Measurements from ENCODE around the gene GRID1. TPM values are rescaled to one million over a fixed set of nuclear protein-coding genes. Genes with fewer than 3 reads are reported as not detected.

Gene GRID1
- 0.17 TPM in 1 of 2 replicates, not detected in the other for total RNA-seq (2014; rRNA removed; shearing (Covaris generic))

DNA sequence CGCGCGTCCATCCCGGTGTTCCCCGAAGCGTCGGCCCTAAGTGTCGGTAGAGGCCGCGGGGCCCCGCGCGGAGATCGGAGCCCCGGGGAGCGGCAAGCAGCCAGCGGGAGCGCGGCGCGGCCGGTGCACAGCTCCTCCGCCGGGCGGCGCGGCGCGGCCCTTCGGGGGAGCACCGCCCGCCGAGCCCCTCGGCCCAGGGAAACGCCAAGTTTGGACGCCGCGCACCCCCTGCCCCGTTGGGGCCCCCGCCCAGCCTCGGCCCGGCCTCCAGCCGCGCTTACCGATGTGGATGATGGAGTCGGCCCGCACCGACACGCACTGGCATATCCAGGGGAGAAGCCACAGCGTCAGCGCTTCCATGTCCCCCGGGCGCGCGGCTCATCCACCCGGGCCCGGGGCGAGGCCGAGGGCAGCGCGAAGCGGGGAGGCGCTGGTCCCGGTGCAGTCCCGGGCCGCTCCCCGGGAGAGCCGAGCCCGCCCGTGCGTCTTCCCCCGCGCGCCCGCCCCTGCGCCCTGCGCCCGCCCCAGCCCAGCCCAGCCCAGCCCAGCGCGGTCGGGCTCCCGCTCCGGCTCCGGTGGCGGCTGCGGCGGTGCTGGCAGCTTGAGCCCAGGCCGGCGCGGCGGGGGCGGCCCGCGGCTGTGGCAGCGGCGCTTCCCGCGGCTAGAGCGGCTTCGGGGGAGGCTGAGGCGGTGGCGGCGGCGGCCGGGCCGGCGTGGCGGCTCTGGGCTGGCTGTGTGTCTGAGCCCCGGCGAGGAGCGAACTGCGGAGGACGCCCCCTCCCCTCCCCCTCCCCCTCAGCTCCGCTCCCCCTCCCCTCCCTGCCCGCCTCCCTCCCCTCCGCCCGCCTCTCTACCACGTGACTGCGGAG is at the start of gene GRID1:
TSS of gene GRID1 (minus strand) at position 763 of the 869 bp plus-strand sequence.
- peak; percentile 22 for DNase-seq (ENCODE audit: low spot score)
- in situ Hi-C loops (cut with HindIII; ENCODE audit: low sequenced_read_pairs), result no loop called here

GRCh38 chr10:86415583-86415982 is 49.0 kb upstream of the GRID1 start:
- in situ Hi-C loops (cut with HindIII; ENCODE audit: low sequenced_read_pairs), result no loop called here
- no peak for DNase-seq (ENCODE audit: low spot score)

DNA sequence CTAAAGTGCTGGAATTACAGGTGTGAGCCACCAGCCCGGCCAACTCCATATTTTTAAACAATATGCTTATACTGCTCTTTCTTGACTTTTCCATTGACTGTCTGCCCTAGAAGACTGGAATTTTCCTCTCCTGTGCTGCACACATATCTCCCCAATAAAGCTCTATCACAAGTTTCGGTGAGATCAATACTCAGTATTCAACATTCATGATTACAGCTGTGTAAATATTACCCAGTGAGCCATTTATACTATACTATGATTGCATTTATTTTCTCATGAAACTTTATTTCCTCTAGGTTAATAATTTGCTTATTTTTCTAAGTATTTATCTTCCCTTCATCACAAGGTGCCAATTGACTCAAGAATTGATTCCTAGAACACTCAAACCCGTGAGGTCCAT is 48.5 kb upstream of the GRID1 start:
- in situ Hi-C loops (cut with HindIII; ENCODE audit: low sequenced_read_pairs), result no loop called here
- no peak for DNase-seq (ENCODE audit: low spot score)

DNA sequence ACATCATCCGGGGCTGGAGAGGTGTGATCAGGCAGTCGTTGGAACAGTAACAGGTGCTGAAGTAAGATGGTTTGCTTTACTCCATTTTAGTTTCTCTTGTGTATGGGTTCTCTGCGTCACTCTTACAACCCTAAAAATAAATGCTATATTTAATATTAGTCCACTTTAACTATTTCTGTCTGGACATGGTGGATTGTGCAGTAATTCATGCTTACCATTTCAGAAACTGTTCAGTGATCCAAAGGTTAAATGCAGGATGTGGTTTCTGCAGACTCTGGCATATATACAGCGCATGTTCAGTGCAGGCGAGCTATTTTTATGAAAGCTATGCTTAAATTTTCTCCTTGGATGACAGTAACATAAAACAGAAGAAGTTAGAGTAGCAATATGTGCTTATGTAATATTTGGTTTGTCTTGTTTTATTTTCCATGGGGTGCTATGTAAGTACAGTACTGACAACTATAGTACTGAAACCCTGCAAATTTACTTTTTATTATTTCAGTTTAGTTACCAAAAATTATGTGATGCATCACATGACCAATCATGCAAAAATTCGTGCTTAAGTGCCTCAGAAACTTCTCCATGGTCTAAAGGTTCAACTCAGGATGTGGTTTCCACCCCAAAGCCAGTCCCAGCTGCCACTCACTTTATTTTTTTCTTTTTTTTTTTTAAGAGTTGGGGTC is 46.6 kb upstream of the GRID1 start:
- DNase-seq (ENCODE audit: low spot score), result no peak
- in situ Hi-C loops (cut with HindIII; ENCODE audit: low sequenced_read_pairs), result no loop called here

DNA sequence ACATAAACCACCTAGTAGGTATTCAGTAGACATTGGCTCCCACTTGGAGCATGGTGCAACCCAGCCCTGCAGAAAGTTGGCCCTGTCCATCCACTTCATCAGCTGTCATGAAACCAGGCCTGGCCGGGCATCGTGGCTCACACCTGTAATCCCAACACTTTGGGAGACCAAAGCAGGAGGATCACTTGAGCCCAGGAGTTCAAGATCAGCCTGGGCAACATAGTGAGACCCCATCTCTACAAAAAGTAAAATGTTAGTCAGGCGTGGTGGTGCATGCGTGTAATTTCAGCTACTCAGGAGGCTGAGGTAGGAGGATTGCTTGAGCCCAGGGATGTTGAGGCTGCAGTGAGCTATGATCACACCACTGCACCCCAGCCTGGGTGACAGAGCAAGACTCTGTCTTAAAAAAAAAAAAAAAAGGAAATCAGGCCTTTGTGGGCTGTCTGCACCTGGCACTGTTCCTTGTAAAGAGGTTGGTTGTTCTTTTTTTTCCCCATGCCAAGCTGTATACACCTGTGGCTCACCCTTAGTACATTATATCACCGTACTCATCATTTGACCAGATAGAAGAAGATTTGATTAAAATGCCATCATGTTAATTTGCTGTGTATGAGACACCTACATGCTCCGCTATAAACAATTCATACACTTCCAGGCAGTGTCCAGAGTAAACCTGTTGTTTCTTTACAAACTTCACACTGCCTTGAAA is 45.4 kb upstream of the GRID1 start:
- in situ Hi-C loops (cut with HindIII; ENCODE audit: low sequenced_read_pairs), result no loop called here
- DNase-seq (ENCODE audit: low spot score), result no peak

GRCh38 chr10:86411281-86411841 is 44.8 kb upstream of the GRID1 start:
- in situ Hi-C loops (cut with HindIII; ENCODE audit: low sequenced_read_pairs), result no loop called here
- no peak for DNase-seq (ENCODE audit: low spot score)

- in situ Hi-C loops (cut with HindIII; ENCODE audit: low sequenced_read_pairs), result no loop called here
- DNase-seq (ENCODE audit: low spot score), result no peak
These were observed 44.0 kb upstream of the GRID1 start for GRCh38 chr10:86410542-86411124.

DNA sequence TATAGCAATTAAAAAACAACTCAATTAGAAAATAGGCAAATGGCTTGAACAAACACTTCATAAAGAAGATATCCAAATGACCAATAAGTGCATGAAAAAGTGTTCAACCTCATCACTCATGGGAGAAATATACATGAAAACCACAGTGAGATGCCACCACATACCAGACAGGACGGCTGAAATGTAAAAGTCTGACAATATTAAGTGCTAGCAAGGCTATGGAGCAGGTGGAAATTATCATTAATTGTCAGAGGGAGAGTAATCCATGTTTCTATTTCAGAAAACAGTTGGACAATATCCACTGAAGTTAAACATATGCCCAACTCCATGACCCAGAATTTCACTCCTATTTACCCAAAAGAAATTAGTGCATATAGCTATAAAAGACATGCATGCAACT is 42.6 kb upstream of the GRID1 start:
- in situ Hi-C loops (cut with HindIII; ENCODE audit: low sequenced_read_pairs), result no loop called here
- no peak for DNase-seq (ENCODE audit: low spot score)

GRCh38 chr10:86403183-86403797 is 36.7 kb upstream of the GRID1 start:
- DNase-seq (ENCODE audit: low spot score), result no peak
- in situ Hi-C loops (cut with HindIII; ENCODE audit: low sequenced_read_pairs), result no loop called here

DNA sequence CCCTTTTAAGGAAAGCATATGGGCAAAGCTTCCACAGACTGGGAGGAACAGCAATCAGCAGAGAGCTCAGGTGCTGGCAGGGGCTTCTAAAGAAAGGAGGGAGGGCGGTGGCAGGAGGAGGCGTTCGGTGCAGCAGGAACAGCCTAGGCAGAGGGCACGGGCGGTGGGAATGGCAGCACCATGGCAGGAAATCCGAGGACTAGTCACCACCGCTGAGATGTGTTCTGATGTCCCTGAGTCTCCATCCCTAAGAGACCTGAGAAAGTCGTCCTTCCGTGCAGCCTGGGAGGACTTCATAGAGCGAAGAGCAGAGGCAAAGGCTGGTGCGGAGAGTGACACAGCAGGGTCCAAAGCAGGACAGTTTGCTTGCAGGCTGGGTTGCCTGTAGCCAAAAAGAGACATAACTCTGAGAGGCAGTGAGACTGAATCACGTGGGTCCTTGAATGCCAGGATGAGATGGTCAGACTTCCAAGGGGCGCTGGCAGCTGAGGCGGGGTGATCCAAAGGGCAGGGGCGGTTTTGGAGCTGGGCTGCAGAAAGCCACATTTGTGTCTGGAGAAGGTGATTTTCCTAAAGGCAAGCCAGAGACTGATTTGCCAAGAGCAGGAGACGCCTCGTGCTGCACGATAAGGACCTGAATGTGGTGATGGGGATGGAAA is 35.8 kb upstream of the GRID1 start:
- DNase-seq (ENCODE audit: low spot score), result peak; percentile 62

DNA sequence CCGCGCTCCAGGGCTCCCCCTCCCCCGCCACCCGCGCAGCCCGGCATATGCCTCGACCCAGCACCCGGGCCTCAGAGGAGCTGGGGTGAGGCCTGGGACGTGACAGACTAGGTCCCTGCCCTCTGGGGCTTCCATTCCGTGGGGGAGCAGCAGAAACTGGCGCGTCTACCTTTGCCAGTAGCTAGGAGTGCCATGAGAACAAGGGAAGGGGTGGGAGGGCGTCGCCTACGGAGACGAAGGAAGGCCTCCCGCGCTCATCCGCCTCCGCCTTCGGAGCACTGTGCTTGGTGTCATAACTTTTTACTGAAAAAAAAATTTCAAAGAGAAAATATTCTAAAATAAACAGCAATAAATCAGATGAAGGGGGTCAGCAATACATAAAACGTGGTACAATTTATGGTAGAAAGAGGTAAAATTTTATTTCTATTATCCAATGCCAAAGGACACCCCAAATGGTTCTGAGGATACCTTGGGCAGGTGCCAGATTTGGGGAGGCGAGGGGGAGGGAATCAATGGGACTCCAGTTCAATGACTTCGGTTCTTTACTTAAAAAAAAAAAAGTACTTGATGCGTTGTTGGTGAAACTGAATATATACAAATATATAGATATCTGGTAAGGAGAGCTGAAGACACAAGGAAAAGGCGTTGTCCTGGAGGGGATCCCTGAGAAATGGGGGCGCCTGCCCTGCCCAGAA is 35.1 kb upstream of the GRID1 start:
- peak; percentile 8 for DNase-seq (ENCODE audit: low spot score)

More for the DNA sequence above, 35.8 kb upstream of the GRID1 start:
- in situ Hi-C loops (cut with HindIII; ENCODE audit: low sequenced_read_pairs), result no loop called here

GRCh38 chr10:86400705-86401587 is 34.4 kb upstream of the GRID1 start:
- in situ Hi-C loops (cut with HindIII; ENCODE audit: low sequenced_read_pairs), result no loop called here
- DNase-seq (ENCODE audit: low spot score), result peak; percentile 42

More for the DNA sequence above, 35.1 kb upstream of the GRID1 start:
- in situ Hi-C loops (cut with HindIII; ENCODE audit: low sequenced_read_pairs), result no loop called here

DNA sequence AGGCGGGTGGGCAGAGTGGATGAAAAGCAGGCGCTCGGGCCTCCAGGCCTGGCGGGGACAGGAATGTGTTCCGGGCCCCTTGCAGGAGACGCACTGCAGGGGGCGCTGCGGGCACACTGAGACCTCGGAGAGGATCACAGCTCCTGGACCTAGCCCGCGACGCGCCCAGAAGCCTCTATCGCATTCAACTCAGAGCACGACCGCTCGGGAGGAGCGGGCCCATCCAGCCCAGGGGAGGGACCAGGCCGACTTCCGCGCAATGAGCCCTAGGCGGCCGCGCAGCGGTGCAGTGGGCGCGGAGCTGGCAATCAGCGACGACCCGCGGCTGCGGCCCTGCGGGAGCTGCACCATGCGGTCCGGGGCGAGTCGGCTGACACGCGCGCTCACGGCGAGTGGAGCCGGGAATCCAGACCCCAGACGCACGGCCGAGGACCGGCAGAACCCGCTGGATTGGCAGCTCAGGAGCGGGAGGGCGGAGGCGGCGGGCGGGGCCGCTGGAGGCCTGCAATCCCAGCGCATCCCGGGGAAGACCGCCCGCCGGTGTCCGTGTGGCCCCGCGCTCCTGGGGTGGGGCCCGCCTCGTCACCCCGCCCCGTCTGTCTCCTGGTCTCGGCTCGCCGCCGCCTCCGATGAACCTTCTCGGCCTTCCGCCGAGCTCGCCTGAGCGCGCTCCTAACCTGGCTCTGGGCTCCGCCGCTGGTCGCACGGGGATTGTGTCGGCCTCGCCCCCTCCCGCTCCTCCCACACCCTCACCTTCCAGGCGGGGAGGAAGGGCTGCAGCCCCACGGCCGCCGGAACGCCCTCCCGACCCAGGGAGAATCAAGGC is 33.5 kb upstream of the GRID1 start:
- in situ Hi-C loops (cut with HindIII; ENCODE audit: low sequenced_read_pairs), result no loop called here
- DNase-seq (ENCODE audit: low spot score), result peak; percentile 86

- in situ Hi-C loops (cut with HindIII; ENCODE audit: low sequenced_read_pairs), result no loop called here
- no peak for DNase-seq (ENCODE audit: low spot score)
These were observed 32.9 kb upstream of the GRID1 start for GRCh38 chr10:86399514-86399878.

GRCh38 chr10:86397120-86397519 is 30.5 kb upstream of the GRID1 start:
- DNase-seq (ENCODE audit: low spot score), result no peak
- in situ Hi-C loops (cut with HindIII; ENCODE audit: low sequenced_read_pairs), result no loop called here

GRCh38 chr10:86393862-86394455 is 27.4 kb upstream of the GRID1 start:
- in situ Hi-C loops (cut with HindIII; ENCODE audit: low sequenced_read_pairs), result no loop called here
- no peak for DNase-seq (ENCODE audit: low spot score)

All from G401 (cell line).